ENCODE results near the gene DHX15.

GRCh38 chr4:24559032-24559821 lies 25.1 kb downstream of the DHX15 start:
- no peak for TF ChIP-seq GABPA (IDR thresholded peaks at IDR 0.05; ENCODE audit: low read depth, low read length)
- TF ChIP-seq GABPA (CRISPR knock-in tag; IDR thresholded peaks at IDR 0.05; ENCODE audit: low read depth), result no peak
- TF ChIP-seq ZNF740 (CRISPR knock-in tag; IDR thresholded peaks at IDR 0.05), result no peak
- TF ChIP-seq CTCF (CRISPR knock-in tag; IDR thresholded peaks at IDR 0.05), result no peak
- TF ChIP-seq SP140L (CRISPR knock-in tag; IDR thresholded peaks at IDR 0.05; ENCODE audit: borderline replicate concordance), result no peak
- TF ChIP-seq RAD21 (CRISPR knock-in tag; IDR thresholded peaks at IDR 0.05), result no peak
- TF ChIP-seq ZNF550 (CRISPR knock-in tag; IDR thresholded peaks at IDR 0.05; ENCODE audit: borderline replicate concordance), result no peak
- no peak for TF ChIP-seq MTA3 (CRISPR knock-in tag; IDR thresholded peaks at IDR 0.05)
- TF ChIP-seq U2AF2 (IDR thresholded peaks at IDR 0.05; ENCODE audit: low read depth, low read length), result no peak
- TF ChIP-seq SP4 (CRISPR knock-in tag; IDR thresholded peaks at IDR 0.05), result no peak
- TF ChIP-seq ARID4A (CRISPR knock-in tag; IDR thresholded peaks at IDR 0.05; ENCODE audit: borderline replicate concordance), result no peak
- TF ChIP-seq NFYB (CRISPR knock-in tag; IDR thresholded peaks at IDR 0.05), result no peak

All from HepG2 (cell line).